K562 (cell line): ENCODE measurements around the gene COL23A1. TPM values are rescaled to one million over a fixed set of nuclear protein-coding genes. Genes with fewer than 3 reads are reported as not detected.
A peak's percentile ranks its signal among the peaks of the same experiment; 100 is the strongest.

Source experiments
- ATAC-seq: fragments of 200-7000 bp; cut with Tn5 transposase; 3 replicates; pipeline ENCODE4 v1.9.1; 2020; ENCODE audit warnings: moderate library complexity
- BruUV-seq: library from RNA; stranded (reverse); fragments of 400-500 nt; replicated peaks from 2 replicates; lab custom pipeline; 2021; lab: Mats Ljungman, UMichigan
- CTCF ChIA-PET: fragments of 300-600 bp; formaldehyde crosslinking; extraction: SDS; loops from one replicate; lab custom pipeline; 2021; ENCODE audit warnings: low intra/inter-chr PET ratio; lab: Yijun Ruan, JAX
- POLR2A ChIA-PET: fragments of 300-600, 350-650 bp; sonication (Branson Sonifier 250); formaldehyde crosslinking; extraction: SDS; loops from one replicate; lab custom pipeline; 2021; ENCODE audit warnings: antibody characterized with exemption, inconsistent platforms; lab: Yijun Ruan, JAX
- DNase-seq, 4 experiments: peaks; one replicate each; pipeline versions ENCODE4 v3.0.0 to v3.0.0-alpha.2; 2011 to 2018; ENCODE audit warnings: low spot score in 3 of 4, mixed read lengths in 3 of 4; ENCODE audit errors: extremely low read depth in 1 of 4
- FAIRE-seq: peaks from 2 replicates; lab custom pipeline; 2011; peaks lifted over from hg19 to GRCh38; lab: Jason Lieb, UNC
- H2AFZ ChIP-seq: 2 replicates; pipeline ENCODE4 v1.6.0; 2011; ENCODE audit warnings: low read depth, low read length, control low read depth, inconsistent platforms
- H3K27ac ChIP-seq: fragments of 200-600 bp; 3 replicates; pipeline ENCODE4 v1.8.0; 2011; ENCODE audit warnings: low read depth, mild to moderate bottlenecking, control low read depth, inconsistent platforms, low read length, moderate library complexity, mixed read lengths; ENCODE audit errors: extremely low read depth
- H3K27me3 ChIP-seq, 2 experiments: fragments of 300-600 bp in 1 of 2; 2 replicates in 1 of 2; 3 replicates in 1 of 2; pipeline versions ENCODE4 v1.6.0 to v1.8.0; 2011; ENCODE audit warnings: inconsistent platforms in 2 of 2, low read length in 2 of 2, mild to moderate bottlenecking in 1 of 2, mixed read lengths in 1 of 2, moderate library complexity in 1 of 2; ENCODE audit not compliant: control insufficient read depth in 2 of 2, insufficient read depth in 2 of 2
- H3K36me3 ChIP-seq: fragments of 300-600 bp; 3 replicates; pipeline ENCODE4 v1.8.0; 2011; ENCODE audit warnings: mild to moderate bottlenecking, low read length, inconsistent platforms; ENCODE audit not compliant: control insufficient read depth, insufficient read depth
- H3K4me1 ChIP-seq, 2 experiments: fragments of 200-600 bp in 1 of 2; replicated peaks in 1 of 2; 2 replicates in 1 of 2; 3 replicates in 1 of 2; pipeline versions ENCODE4 v1.5.1 to v1.8.0; 2011; ENCODE audit warnings: inconsistent platforms in 2 of 2, low read length in 2 of 2, mild to moderate bottlenecking in 1 of 2, mixed read lengths in 1 of 2, moderate library complexity in 1 of 2; ENCODE audit not compliant: control insufficient read depth in 2 of 2, insufficient read depth in 2 of 2
- H3K4me2 ChIP-seq: 2 replicates; pipeline ENCODE4 v1.6.1; 2011; ENCODE audit warnings: low read length, control low read depth, inconsistent platforms, mixed read lengths; ENCODE audit not compliant: insufficient read depth
- H3K4me3 ChIP-seq: fragments of 200-600 bp; sonication (generic), shearing (Covaris generic); 2 replicates; pipeline ENCODE4 v1.5.1; 2016; ENCODE audit warnings: control low read depth, inconsistent platforms
- H3K79me2 ChIP-seq: fragments of 200-600 bp; 3 replicates; pipeline ENCODE4 v1.8.0; 2011; ENCODE audit warnings: low read length, inconsistent platforms; ENCODE audit not compliant: control insufficient read depth, insufficient read depth
- H3K9ac ChIP-seq, 2 experiments: 2 replicates each; pipeline versions ENCODE4 v1.6.0 to v1.6.1; 2011; ENCODE audit warnings: low read depth in 2 of 2, low read length in 2 of 2, control low read depth in 1 of 2, inconsistent platforms in 1 of 2, mild to moderate bottlenecking in 1 of 2, mixed read lengths in 1 of 2; ENCODE audit not compliant: insufficient read depth in 1 of 2
- H3K9me1 ChIP-seq: one replicate; pipeline ENCODE4 v1.6.0; 2011; ENCODE audit warnings: inconsistent platforms, mild to moderate bottlenecking, low read length, moderate library complexity; ENCODE audit not compliant: control insufficient read depth, insufficient read depth
- H3K9me3 ChIP-seq: replicated peaks from 2 replicates; pipeline ENCODE4 v1.5.1; 2011; ENCODE audit warnings: low read depth, low read length, inconsistent platforms; ENCODE audit not compliant: control insufficient read depth, insufficient read depth
- H4K20me1 ChIP-seq: replicated peaks from 2 replicates; pipeline ENCODE4 v1.6.1; 2011; ENCODE audit warnings: low read length, inconsistent platforms, mixed read lengths; ENCODE audit not compliant: control insufficient read depth, insufficient read depth
- ATF4 ChIP-seq: fragments of 450-650 bp; formaldehyde crosslinking; IDR thresholded peaks from 2 replicates; pipeline ENCODE4 v1.4.0; 2022; ENCODE audit warnings: mild to moderate bottlenecking, moderate library complexity
- BCOR ChIP-seq: fragments of 450-650 bp; IDR thresholded peaks from 2 replicates; pipeline ENCODE4 v1.6.1; 2016
- DMBX1 ChIP-seq: fragments of 250-450 bp; sonication (Bioruptor Pico); IDR thresholded peaks from 2 replicates; pipeline ENCODE4 v1.8.0; 2022; ENCODE audit warnings: inconsistent platforms, mild to moderate bottlenecking, moderate library complexity, borderline replicate concordance
- PKNOX1 ChIP-seq: fragments of 450-650 bp; IDR thresholded peaks from 2 replicates; pipeline ENCODE4 v1.6.1; 2016
- WGBS: fragments of 100-300 bp; shearing (Covaris generic); methylation state at CpG from one replicate; pipeline ENCODE4 v1.1.6; 2016; ENCODE audit warnings: low coverage, mixed read lengths; ENCODE audit not compliant: insufficient coverage; ENCODE audit errors: missing lambda C conversion rate; 5-methylcytosine and 5-hydroxymethylcytosine counted together
- in situ Hi-C: fragments of 300-500 bp; cut with MboI; formaldehyde crosslinking; loops from 4 replicates; pipeline ENCODE4 v1.15.0; 2018; ENCODE audit warnings: inconsistent platforms, mixed read lengths
- intact Hi-C: fragments of 100-400 bp; cut with micrococcal nuclease; formaldehyde crosslinking; loops from 2 replicates; pipeline ENCODE4 v1.14.2; 2022
- polyA plus RNA-seq, 8 experiments: library from polyadenylated mRNA; depleted of rRNA in 4 of 8; stranded (reverse) in 5 of 8; unstranded in 3 of 8; fragments of >200 nt; fragmentation: Nextera tagmentation in 2 of 8; fragmentation: Illumina TruSeq in 1 of 8; extraction: Ambion mirVana in 2 of 8; extraction: Trizol in 1 of 8; gene quantifications; 2 replicates each; pipeline versions ENCODE4 v1.2.1 to v1.2.3, GENCODE V29; 2011 to 2014; ENCODE audit warnings: inconsistent platforms in 1 of 8, missing spikeins in 1 of 8
- total RNA-seq, 7 experiments: library from RNA; depleted of rRNA in 6 of 7; stranded (reverse); fragments of >200 nt in 6 of 7; fragmentation: Illumina TruSeq in 2 of 7; extraction: Trizol in 2 of 7; gene quantifications; 2 replicates each; pipeline versions ENCODE4 v1.2.1 to v1.2.3, GENCODE V29; 2011 to 2021; ENCODE audit warnings: low replicate concordance in 1 of 7

COL23A1 gene
- total and polyA plus RNA-seq, 9 of the 15 experiments (the other 6 are each of a cell fraction or from before 2014, with no cell fraction given): 0.09 TPM; not detected in 8

- in situ Hi-C loops: no loop called here
- H3K27ac ChIP-seq: no peak overlapping the region
- intact Hi-C loops: loop anchor here (5.0 kb wide), 2 partner anchors 313 to 598 kb away; no protein-coding TSS in a partner anchor
Observed at GRCh38 chr5:178238711-178239592, 351.2 kb downstream of the COL23A1 start.

More at GRCh38 chr5:178238711-178239592, 351.2 kb downstream of the COL23A1 start:
- DNase-seq: no peak
- no peak for ATAC-seq
- H3K79me2 ChIP-seq: no peaks in the 10 kb centered on the region
- H3K36me3 ChIP-seq: no peaks in the 10 kb centered on the region
- H3K4me2 ChIP-seq: no peak overlapping the region
- no peak overlapping the region for H3K9ac ChIP-seq
- no peaks in the 10 kb centered on the region; the same call in 1 of the 2 replicates for H4K20me1 ChIP-seq
- POLR2A ChIA-PET: interaction anchor here (0.6 to 1.2 kb wide), 2 partner anchors 25 to 464 kb away, joined by 3 to 4 read pairs; no protein-coding TSS in a partner anchor
- TF ChIP-seq BCOR (no peak), PKNOX1 (peak; percentile 80), DMBX1 (CRISPR knock-in tag) (no peak), ATF4 (CRISPR knock-in tag) (no peak)
- TF ChIP-seq, all 486 proteins: peak for 1
- Histone ChIP-seq H2AFZ (no peak overlapping the region), H3K4me1 (peaks cover 19 to 34% of the 10 kb centered on the region in 2 experiments), H3K27me3 (peaks cover 0 to 18% of the 10 kb centered on the region in 2 experiments; a peak in 3 of 5 replicates), H3K9me3 (no peaks in the 10 kb centered on the region), H3K4me3 (no peak overlapping the region), H3K9me1 (no peaks in the 10 kb centered on the region)
- CTCF ChIA-PET: no interaction called here
- WGBS: 70% methylated on average over 13 of the region's 17 CpGs
- BruUV-seq: no TSS peak
- no peak for FAIRE-seq
